Neural cell (in vitro differentiated cells): ENCODE results near the gene HGF. TPM values are rescaled to one million over a fixed set of nuclear protein-coding genes. Genes with fewer than 3 reads are reported as not detected.

Experiments used
- H2AFZ ChIP-seq: fragments of 200-600, 300-800 bp; sonication (generic), shearing (Covaris generic); 2 replicates; pipeline ENCODE4 v1.6.0; 2014; ENCODE audit warnings: low read depth, mild to moderate bottlenecking, antibody characterized with exemption, low read length, moderate library complexity
- H3F3A ChIP-seq: fragments of 200-600 bp; shearing (Covaris generic); 2 replicates; pipeline ENCODE4 v1.6.1; 2016; ENCODE audit warnings: mild to moderate bottlenecking, moderate library complexity, mixed read lengths, antibody characterized with exemption, low read length; ENCODE audit not compliant: insufficient read depth, poor library complexity, severe bottlenecking
- H3K27ac ChIP-seq: fragments of 200-600, 300-800 bp; sonication (generic), shearing (Covaris generic); 2 replicates; pipeline ENCODE4 v1.5.1; 2014; ENCODE audit warnings: mild to moderate bottlenecking, low read length, moderate library complexity
- H3K27me3 ChIP-seq: fragments of 300-800, 200-600 bp; sonication (generic), shearing (Covaris generic); 2 replicates; pipeline ENCODE4 v1.6.0; 2014; ENCODE audit warnings: mild to moderate bottlenecking, low read depth, low read length, moderate library complexity; ENCODE audit not compliant: insufficient read depth
- H3K36me3 ChIP-seq: fragments of 300-800, 200-600 bp; sonication (generic), shearing (Covaris generic); 2 replicates; pipeline ENCODE4 v1.5.1; 2014; ENCODE audit warnings: mild to moderate bottlenecking, antibody characterized with exemption, low read length, moderate library complexity; ENCODE audit not compliant: insufficient read depth
- H3K4me2 ChIP-seq: fragments of 300-800, 200-600 bp; sonication (generic), shearing (Covaris generic); 2 replicates; pipeline ENCODE4 v1.6.0; 2014; ENCODE audit warnings: mild to moderate bottlenecking, low read length
- H3K4me3 ChIP-seq: fragments of 300-800, 200-600 bp; sonication (generic), shearing (Covaris generic); 2 replicates; pipeline ENCODE4 v1.5.1; 2014; ENCODE audit warnings: mild to moderate bottlenecking, low read length, moderate library complexity
- H3K79me2 ChIP-seq: fragments of 200-600 bp; shearing (Covaris generic); replicated peaks from 2 replicates; pipeline ENCODE4 v1.6.0; 2014; ENCODE audit warnings: mild to moderate bottlenecking, low read length, moderate library complexity; ENCODE audit not compliant: insufficient read depth
- H3K9ac ChIP-seq: fragments of 300-800, 200-600 bp; sonication (generic), shearing (Covaris generic); 2 replicates; pipeline ENCODE4 v1.6.1; 2016; ENCODE audit warnings: mild to moderate bottlenecking, low read length, mixed read lengths
- H3K9me2 ChIP-seq: fragments of 200-600 bp; shearing (Covaris generic); 2 replicates; pipeline ENCODE4 v1.6.1; 2016; ENCODE audit warnings: mild to moderate bottlenecking, low read length, mixed read lengths; ENCODE audit not compliant: insufficient read depth
- H3K9me3 ChIP-seq: fragments of 200-600, 300-800 bp; sonication (generic), shearing (Covaris generic); 2 replicates; pipeline ENCODE4 v1.6.1; 2016; ENCODE audit warnings: mild to moderate bottlenecking, mixed run types, low read length, moderate library complexity, mixed read lengths
- H4K20me1 ChIP-seq: fragments of 200-600 bp; shearing (Covaris generic); 2 replicates; pipeline ENCODE4 v1.6.1; 2016; ENCODE audit warnings: mild to moderate bottlenecking, mixed run types; ENCODE audit not compliant: insufficient read depth
- EP300 ChIP-seq: fragments of 450-650 bp; conservative IDR thresholded peaks from 2 replicates; pipeline ENCODE4 v1.6.1; 2014; ENCODE audit warnings: antibody characterized with exemption, mild to moderate bottlenecking, moderate library complexity; ENCODE audit not compliant: poor library complexity, severe bottlenecking
- EZH2 ChIP-seq: fragments of 200-600, 300-800 bp; shearing (Covaris generic), sonication (generic); IDR thresholded peaks from 2 replicates; pipeline ENCODE4 v1.6.1; 2014; ENCODE audit warnings: antibody characterized with exemption, low read length, borderline replicate concordance, mild to moderate bottlenecking; ENCODE audit not compliant: insufficient read depth, poor library complexity, severe bottlenecking
- MXI1 ChIP-seq: fragments of 450-650 bp; conservative IDR thresholded peaks from 2 replicates; pipeline ENCODE4 v1.6.1; 2014; ENCODE audit warnings: antibody characterized with exemption, mild to moderate bottlenecking; ENCODE audit not compliant: poor library complexity, severe bottlenecking
- POLR2AphosphoS5 ChIP-seq: IDR thresholded peaks from 2 replicates; pipeline ENCODE4 v1.6.1; 2012
- RAD21 ChIP-seq: fragments of 450-650 bp; conservative IDR thresholded peaks from 2 replicates; pipeline ENCODE4 v1.6.1; 2014; ENCODE audit warnings: antibody characterized with exemption, mild to moderate bottlenecking, moderate library complexity
- SMC3 ChIP-seq: fragments of 450-650 bp; conservative IDR thresholded peaks from 2 replicates; pipeline ENCODE4 v1.6.1; 2014; ENCODE audit warnings: antibody characterized with exemption, mild to moderate bottlenecking, moderate library complexity; ENCODE audit not compliant: poor library complexity
- TAF1 ChIP-seq: IDR thresholded peaks from 2 replicates; pipeline ENCODE4 v1.6.1; 2012; ENCODE audit warnings: low read depth
- polyA plus RNA-seq: library from polyadenylated mRNA; depleted of rRNA; stranded (reverse); fragments of >200 nt; gene quantifications from 2 replicates; pipeline ENCODE4 v1.2.3, GENCODE V29; 2014
- TF ChIP-seq, protein P1 (sequence below): IDR thresholded peaks from 2 replicates; pipeline ENCODE4 v1.6.1; 2012; ENCODE audit warnings: borderline replicate concordance
- TF ChIP-seq, protein P2 (sequence below): fragments of 450-650 bp; IDR thresholded peaks from 2 replicates; pipeline ENCODE4 v1.5.1; 2014; ENCODE audit warnings: antibody characterized with exemption, mild to moderate bottlenecking, moderate library complexity; ENCODE audit not compliant: poor library complexity, severe bottlenecking

HGF gene
- polyA plus RNA-seq, 1 donor from 2014 or later = not detected

- Histone ChIP-seq H2AFZ (no peak overlapping the region), H3K9me2 (no peaks in the 10 kb centered on the region), H3K4me3 (no peak overlapping the region), H4K20me1 (no peaks in the 10 kb centered on the region), H3F3A (no peaks in the 10 kb centered on the region), H3K9me3 (no peaks in the 10 kb centered on the region), H3K79me2 (no peaks in the 10 kb centered on the region), H3K27ac (peak overlapping the region; percentile 27), H3K9ac (no peak overlapping the region), H3K36me3 (no peaks in the 10 kb centered on the region), H3K27me3 (no peaks in the 10 kb centered on the region), H3K4me2 (no peak overlapping the region)
- no peak for TF ChIP-seq MXI1
- no peak for TF ChIP-seq EZH2
- TF ChIP-seq, protein P1, sequence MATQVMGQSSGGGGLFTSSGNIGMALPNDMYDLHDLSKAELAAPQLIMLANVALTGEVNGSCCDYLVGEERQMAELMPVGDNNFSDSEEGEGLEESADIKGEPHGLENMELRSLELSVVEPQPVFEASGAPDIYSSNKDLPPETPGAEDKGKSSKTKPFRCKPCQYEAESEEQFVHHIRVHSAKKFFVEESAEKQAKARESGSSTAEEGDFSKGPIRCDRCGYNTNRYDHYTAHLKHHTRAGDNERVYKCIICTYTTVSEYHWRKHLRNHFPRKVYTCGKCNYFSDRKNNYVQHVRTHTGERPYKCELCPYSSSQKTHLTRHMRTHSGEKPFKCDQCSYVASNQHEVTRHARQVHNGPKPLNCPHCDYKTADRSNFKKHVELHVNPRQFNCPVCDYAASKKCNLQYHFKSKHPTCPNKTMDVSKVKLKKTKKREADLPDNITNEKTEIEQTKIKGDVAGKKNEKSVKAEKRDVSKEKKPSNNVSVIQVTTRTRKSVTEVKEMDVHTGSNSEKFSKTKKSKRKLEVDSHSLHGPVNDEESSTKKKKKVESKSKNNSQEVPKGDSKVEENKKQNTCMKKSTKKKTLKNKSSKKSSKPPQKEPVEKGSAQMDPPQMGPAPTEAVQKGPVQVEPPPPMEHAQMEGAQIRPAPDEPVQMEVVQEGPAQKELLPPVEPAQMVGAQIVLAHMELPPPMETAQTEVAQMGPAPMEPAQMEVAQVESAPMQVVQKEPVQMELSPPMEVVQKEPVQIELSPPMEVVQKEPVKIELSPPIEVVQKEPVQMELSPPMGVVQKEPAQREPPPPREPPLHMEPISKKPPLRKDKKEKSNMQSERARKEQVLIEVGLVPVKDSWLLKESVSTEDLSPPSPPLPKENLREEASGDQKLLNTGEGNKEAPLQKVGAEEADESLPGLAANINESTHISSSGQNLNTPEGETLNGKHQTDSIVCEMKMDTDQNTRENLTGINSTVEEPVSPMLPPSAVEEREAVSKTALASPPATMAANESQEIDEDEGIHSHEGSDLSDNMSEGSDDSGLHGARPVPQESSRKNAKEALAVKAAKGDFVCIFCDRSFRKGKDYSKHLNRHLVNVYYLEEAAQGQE = no peak
- no peak for TF ChIP-seq SMC3
- no peak for TF ChIP-seq POLR2AphosphoS5
- TF ChIP-seq, protein P2, sequence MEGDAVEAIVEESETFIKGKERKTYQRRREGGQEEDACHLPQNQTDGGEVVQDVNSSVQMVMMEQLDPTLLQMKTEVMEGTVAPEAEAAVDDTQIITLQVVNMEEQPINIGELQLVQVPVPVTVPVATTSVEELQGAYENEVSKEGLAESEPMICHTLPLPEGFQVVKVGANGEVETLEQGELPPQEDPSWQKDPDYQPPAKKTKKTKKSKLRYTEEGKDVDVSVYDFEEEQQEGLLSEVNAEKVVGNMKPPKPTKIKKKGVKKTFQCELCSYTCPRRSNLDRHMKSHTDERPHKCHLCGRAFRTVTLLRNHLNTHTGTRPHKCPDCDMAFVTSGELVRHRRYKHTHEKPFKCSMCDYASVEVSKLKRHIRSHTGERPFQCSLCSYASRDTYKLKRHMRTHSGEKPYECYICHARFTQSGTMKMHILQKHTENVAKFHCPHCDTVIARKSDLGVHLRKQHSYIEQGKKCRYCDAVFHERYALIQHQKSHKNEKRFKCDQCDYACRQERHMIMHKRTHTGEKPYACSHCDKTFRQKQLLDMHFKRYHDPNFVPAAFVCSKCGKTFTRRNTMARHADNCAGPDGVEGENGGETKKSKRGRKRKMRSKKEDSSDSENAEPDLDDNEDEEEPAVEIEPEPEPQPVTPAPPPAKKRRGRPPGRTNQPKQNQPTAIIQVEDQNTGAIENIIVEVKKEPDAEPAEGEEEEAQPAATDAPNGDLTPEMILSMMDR = no peak
- no peak for TF ChIP-seq TAF1
- no peak for TF ChIP-seq EP300
- TF ChIP-seq RAD21 = no peak
Measured at GRCh38 chr7:81684033-81684432, 85.8 kb downstream of the HGF start.

DNA sequence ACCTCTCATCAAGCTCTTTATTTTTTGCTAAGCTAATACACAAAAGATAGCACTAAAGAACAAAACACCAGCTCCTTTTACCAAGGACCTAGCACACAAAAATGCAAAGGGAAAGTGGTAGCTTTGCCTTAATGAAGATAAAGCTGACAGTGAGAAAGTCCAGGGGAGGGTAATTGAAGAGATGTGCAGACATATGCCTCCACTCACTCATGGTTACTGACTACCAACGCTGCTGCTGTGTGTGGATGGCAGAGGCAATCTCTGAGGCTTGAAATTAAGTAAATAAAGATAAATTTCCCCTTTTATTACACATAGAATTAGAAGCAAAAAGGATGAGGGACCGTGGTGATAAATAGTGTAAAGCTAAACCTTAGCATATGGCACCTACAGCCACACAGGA, 87.0 kb downstream of the HGF start:
- Histone ChIP-seq H3K79me2 (no peaks in the 10 kb centered on the region), H4K20me1 (no peaks in the 10 kb centered on the region), H3K36me3 (no peaks in the 10 kb centered on the region), H3K9ac (no peak overlapping the region), H3K4me2 (no peak overlapping the region), H3K9me3 (no peaks in the 10 kb centered on the region), H3K9me2 (no peaks in the 10 kb centered on the region), H3K4me3 (no peak overlapping the region), H3K27ac (no peak overlapping the region), H2AFZ (no peak overlapping the region), H3K27me3 (no peaks in the 10 kb centered on the region), H3F3A (no peaks in the 10 kb centered on the region)
- no peak for TF ChIP-seq TAF1
- no peak for TF ChIP-seq SMC3
- TF ChIP-seq EP300 = no peak
- no peak for TF ChIP-seq EZH2

DNA sequence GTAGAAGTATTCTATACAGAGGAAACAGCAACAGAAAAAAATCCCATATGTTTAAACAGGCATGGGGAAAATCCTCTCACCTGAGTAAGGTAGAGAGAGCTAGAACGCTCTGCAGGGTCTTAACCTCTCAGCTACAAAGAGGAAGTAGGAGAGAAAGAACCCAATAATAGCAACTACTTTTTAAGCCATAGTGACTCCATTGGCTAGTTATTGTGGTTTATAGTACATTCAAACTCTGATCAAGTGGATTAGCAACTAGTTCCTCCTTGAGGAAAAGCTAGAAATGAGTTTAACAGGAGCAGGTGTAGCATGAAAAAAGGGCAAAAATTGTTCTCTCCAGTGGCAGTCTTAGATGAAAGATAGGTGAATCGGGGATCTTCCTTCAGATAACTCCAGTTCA, 89.7 kb downstream of the HGF start:
- no peaks in the 10 kb centered on the region for H3K9me3 ChIP-seq
- no peaks in the 10 kb centered on the region for H3K36me3 ChIP-seq
- no peaks in the 10 kb centered on the region for H3K9me2 ChIP-seq
- no peaks in the 10 kb centered on the region for H3K79me2 ChIP-seq
- no peaks in the 10 kb centered on the region for H3K27me3 ChIP-seq
- H2AFZ ChIP-seq = no peak overlapping the region
- H4K20me1 ChIP-seq = no peaks in the 10 kb centered on the region
- H3K4me3 ChIP-seq = no peak overlapping the region
- no peak overlapping the region for H3K4me2 ChIP-seq
- TF ChIP-seq, protein P1 = no peak
- no peak for TF ChIP-seq TAF1
- TF ChIP-seq MXI1 = no peak
- TF ChIP-seq EZH2 = no peak
- no peak for TF ChIP-seq POLR2AphosphoS5
- no peak for TF ChIP-seq RAD21
- H3K9ac ChIP-seq = no peak overlapping the region
- H3K27ac ChIP-seq = no peak overlapping the region
- no peaks in the 10 kb centered on the region for H3F3A ChIP-seq
